GM18498 (cell line): ENCODE measurements around the gene RGS3.

Experiments
- ATAC-seq: cut with Tn5 transposase; IDR thresholded peaks from one replicate; pipeline ENCODE4 v1.9.1; 2021; ENCODE audit warnings: mild to moderate bottlenecking, moderate library complexity; ENCODE audit not compliant: unreplicated experiment

RGS3 gene

GRCh38 chr9:113528088-113528487 lies 64.6 kb downstream of the RGS3 start:
- no peak for ATAC-seq

- ATAC-seq = no peak
These were observed 65.3 kb downstream of the RGS3 start for GRCh38 chr9:113528811-113529210.

- ATAC-seq = no peak
These were observed 65.9 kb downstream of the RGS3 start for GRCh38 chr9:113529336-113530009.

- ATAC-seq = no peak
These were observed 66.6 kb downstream of the RGS3 start for GRCh38 chr9:113530022-113530635.

- ATAC-seq = no peak
These were observed 67.4 kb downstream of the RGS3 start for GRCh38 chr9:113530942-113531341.

GRCh38 chr9:113531919-113532808 lies 68.6 kb downstream of the RGS3 start:
- no peak for ATAC-seq

- no peak for ATAC-seq
These were observed 69.3 kb downstream of the RGS3 start for GRCh38 chr9:113532809-113533190.

GRCh38 chr9:113533335-113534225 lies 70.1 kb downstream of the RGS3 start:
- ATAC-seq = no peak

GRCh38 chr9:113535756-113536155 lies 72.2 kb downstream of the RGS3 start:
- ATAC-seq = no peak

GRCh38 chr9:113536166-113536482 lies 72.6 kb downstream of the RGS3 start:
- ATAC-seq = no peak

GRCh38 chr9:113536483-113537228 lies 73.1 kb downstream of the RGS3 start:
- no peak for ATAC-seq

GRCh38 chr9:113537229-113537810 lies 73.8 kb downstream of the RGS3 start:
- ATAC-seq = no peak

- ATAC-seq = no peak
These were observed 74.6 kb downstream of the RGS3 start for GRCh38 chr9:113538131-113538530.

GRCh38 chr9:113538701-113539430 lies 75.3 kb downstream of the RGS3 start:
- no peak for ATAC-seq

- no peak for ATAC-seq
These were observed 76.9 kb downstream of the RGS3 start for GRCh38 chr9:113540466-113540865.

GRCh38 chr9:113541019-113541900 lies 77.7 kb downstream of the RGS3 start:
- no peak for ATAC-seq

GRCh38 chr9:113542006-113542405 lies 78.5 kb downstream of the RGS3 start:
- no peak for ATAC-seq

- ATAC-seq = no peak
These were observed 79.2 kb downstream of the RGS3 start for GRCh38 chr9:113542741-113543140.
